Testis (tissue), 2 donors: ENCODE data around the gene OR4D11.

Experiments
- CTCF ChIP-seq, 3 experiments: fragments of 450-650 bp in 2 of 3; fragments of 200-600 bp in 1 of 3; sonication (generic) in 1 of 3; IDR thresholded peaks; one replicate each; pipeline ENCODE4 v1.5.1; 2016 to 2019; ENCODE audit warnings: antibody characterized with exemption in 3 of 3, mild to moderate bottlenecking in 2 of 3, moderate library complexity in 1 of 3
- POLR2A ChIP-seq: fragments of 450-650 bp; IDR thresholded peaks from one replicate; pipeline ENCODE4 v1.6.1; 2017; ENCODE audit warnings: antibody characterized with exemption, mild to moderate bottlenecking, moderate library complexity

- no peak for TF ChIP-seq CTCF (IDR thresholded peaks at IDR 0.05)
- TF ChIP-seq POLR2A: no peak
Measured at GRCh38 chr11:59523541-59523940, 20.2 kb downstream of the OR4D11 start.
